C4-2B (cell line): Measurements from ENCODE around the gene PNMA6E.

Experiments used
- CTCF ChIP-seq: fragments of 450-650 bp; conservative IDR thresholded peaks from 2 replicates; pipeline ENCODE4 v1.5.1; 2017; ENCODE audit warnings: mild to moderate bottlenecking
- ZFX ChIP-seq: fragments of 450-650 bp; IDR thresholded peaks from 2 replicates; pipeline ENCODE4 v1.6.1; 2017

- TF ChIP-seq CTCF, result no peak
- no peak for TF ChIP-seq ZFX
Measured at GRCh38 chrX:153446636-153446936, 45.4 kb upstream of the PNMA6E start.
